Measurements from ENCODE around the gene KPNA3.
A peak's percentile ranks its signal among the peaks of the same experiment; 100 is the strongest.

KPNA3 gene

GRCh38 chr13:49670828-49671227, 121.7 kb downstream of the KPNA3 start:
- no peak for DNase-seq

GRCh38 chr13:49669735-49670309, 122.7 kb downstream of the KPNA3 start:
- peak; percentile 51 to 83 for DNase-seq

GRCh38 chr13:49667773-49668172, 124.7 kb downstream of the KPNA3 start:
- DNase-seq, result no peak

GRCh38 chr13:49664606-49665005, 127.9 kb downstream of the KPNA3 start:
- DNase-seq, result no peak

DNA sequence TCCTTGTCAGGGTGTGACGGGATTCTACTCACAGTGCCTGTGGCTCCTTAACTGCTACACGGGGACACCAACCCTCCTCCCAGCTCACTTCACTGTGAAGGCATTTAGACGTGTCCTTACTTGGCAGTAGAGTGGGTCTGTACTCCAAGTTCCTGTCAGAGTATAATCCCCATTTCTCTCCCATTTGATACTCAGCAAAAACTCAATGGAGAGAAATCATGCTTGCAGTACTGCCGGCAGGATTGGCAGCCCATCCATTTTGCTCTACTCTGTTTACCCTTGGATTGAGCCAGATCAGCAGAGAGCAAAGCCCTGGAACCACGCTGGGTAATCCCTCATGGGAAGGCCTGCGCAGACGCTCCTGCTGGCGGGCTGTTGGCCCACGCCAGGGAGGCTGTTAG, 135.2 kb downstream of the KPNA3 start:
- no peak for DNase-seq

DNA sequence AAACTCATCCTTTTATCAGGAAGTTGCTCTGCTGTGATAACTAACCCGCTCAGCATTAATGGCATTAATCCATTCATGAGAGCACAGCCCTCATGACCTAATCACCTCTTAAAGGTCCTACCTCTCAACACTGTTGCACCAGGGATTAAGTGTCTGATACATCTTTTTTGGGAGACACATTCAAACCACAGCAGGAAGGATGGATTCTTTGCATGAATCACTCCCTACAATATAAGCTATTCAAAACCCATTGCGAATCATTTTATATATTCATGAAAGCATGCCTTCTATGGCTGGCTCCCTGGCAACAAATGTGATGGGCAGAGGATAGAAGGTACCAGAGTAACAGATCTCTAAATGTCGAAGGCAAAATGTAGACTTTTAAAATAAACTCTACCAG, 136.6 kb downstream of the KPNA3 start:
- no peak for DNase-seq

DNA sequence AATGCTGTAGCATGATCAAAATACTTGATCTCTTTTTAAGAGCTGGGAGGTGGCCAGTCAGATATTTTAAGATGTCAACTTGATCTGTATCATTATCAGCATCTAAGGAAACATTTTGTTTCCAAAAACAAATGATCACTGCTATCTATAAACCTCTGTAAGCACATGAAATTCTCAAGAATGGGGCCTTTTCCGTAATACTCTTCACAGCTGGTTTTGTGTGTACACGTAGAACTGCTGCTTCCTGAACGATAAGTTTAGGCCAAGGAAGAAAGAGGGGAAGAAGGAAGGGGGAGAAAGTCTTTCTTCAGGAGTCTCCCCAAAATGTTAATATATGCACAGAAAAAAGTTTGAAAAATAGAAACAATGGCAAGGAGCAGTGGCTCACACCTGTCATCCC, 138.5 kb downstream of the KPNA3 start:
- DNase-seq, result no peak

DNA sequence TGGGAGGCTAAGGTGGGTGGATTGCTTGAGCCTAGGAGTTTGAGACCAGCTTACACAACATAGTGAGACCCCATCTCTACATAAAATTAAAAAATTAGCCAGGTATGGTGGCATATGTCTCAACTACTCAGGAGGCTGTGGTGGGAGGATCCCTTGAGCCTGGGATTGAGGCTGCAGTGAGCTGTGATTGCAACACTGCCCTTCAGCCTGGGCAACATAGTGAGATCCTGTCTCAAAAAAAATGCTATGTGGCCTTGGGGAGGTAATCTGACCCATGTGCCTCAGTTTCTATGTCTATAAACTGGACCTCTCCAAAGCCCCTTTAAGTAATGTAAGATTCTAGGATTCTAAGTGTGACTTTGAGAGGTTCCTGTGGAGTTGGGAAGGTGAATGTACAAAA, 139.0 kb downstream of the KPNA3 start:
- no peak for DNase-seq

DNA sequence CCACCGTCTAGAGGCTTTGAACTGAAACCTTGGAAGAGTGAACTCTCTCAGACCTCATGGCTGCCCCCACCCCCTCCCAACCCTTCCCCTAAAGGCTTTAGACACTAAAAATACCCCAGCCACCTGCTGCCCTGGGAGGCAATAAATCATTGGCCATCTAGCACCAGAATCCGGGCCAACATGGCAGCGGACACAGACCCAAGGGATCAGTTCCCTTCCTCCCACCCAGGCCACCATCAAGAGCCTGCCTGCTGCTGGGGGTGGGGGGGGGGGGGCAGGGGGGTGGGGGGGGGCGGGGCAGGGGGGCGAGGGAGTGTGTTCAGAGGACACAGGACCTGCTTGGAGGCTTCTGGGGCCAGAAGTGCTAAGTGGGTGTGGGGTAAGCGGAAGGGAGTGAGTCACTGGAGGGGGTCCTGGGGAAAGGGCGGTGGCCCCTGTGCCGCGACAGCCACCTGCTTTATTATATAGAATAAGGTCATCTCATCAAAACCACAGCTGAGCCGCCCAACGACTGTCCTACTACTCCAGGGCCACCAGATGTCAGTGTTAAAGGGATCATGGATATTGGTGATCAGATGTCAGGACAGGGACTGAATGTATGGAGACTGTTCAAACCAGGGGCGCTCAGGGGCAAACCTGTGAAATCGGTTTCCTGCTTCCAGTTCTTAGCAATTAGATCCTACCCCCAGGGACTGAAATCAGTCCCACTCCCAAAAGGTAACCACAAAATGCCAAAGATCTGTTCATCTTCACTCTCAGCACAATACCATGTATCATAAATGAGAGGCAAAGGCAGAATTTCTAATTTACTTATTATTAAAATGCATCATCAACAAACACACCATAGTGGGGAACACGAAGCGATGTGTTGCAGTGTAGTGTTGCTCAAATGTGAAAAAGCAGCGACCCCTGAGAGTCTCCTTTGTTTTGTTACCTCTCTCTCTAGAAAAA, 139.9 kb downstream of the KPNA3 start:
- peak; percentile 71 to 89 for DNase-seq

- DNase-seq, result no peak
Measured at GRCh38 chr13:49651570-49652354, 140.7 kb downstream of the KPNA3 start.

DNA sequence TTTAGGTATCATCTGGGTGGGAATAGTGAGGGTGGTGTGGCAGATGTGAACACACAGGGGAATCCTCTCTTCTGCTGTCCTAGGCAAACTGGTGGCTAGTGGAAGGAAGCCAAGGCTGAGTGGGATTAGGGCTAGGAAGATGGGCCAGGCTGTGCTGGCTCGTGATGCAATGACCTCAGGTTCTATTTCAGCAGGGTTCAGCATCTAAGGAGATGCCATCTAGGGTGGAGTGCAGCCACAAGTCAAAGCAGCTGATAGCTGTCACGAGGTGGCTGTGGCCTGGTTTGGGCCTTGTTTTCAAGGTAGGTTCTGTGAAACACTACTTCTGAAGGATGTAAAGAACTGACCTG, 142.5 kb downstream of the KPNA3 start:
- no peak for DNase-seq
